Stimulated activated naive B cell treated with anti-CD40 and anti-IgM and Interleukin-4, amounts not matched to agents 10 μg/mL and 1 μg/mL and 100 μg/mL, for 72 hours (primary cell): ENCODE measurements around the gene SND1.

Experiments used
- ATAC-seq, 2 donors: fragments of 150-1000 bp; cut with Tn5 transposase; replicated peaks; 2 replicates each; pipeline ENCODE4 v1.10.0; 2021; ENCODE audit warnings: moderate library complexity in 1 of 2
- DNase-seq: peaks from one replicate; pipeline ENCODE4 v3.0.0; 2021
- H3K27ac Mint-ChIP-seq: one replicate; pipeline ENCODE4 v1.8.0; 2022; ENCODE audit warnings: mild to moderate bottlenecking, mixed read lengths
- H3K27me3 Mint-ChIP-seq, 2 donors: one replicate each; pipeline ENCODE4 v1.8.0; 2022; ENCODE audit warnings: mixed read lengths in 2 of 2
- H3K36me3 Mint-ChIP-seq, 2 donors: one replicate each; pipeline ENCODE4 v1.8.0; 2022; ENCODE audit warnings: mixed read lengths in 2 of 2, mild to moderate bottlenecking in 1 of 2
- H3K4me1 Mint-ChIP-seq, 2 donors: one replicate each; pipeline ENCODE4 v1.8.0; 2022; ENCODE audit warnings: mixed read lengths in 2 of 2, mild to moderate bottlenecking in 1 of 2
- H3K4me3 Mint-ChIP-seq, 2 donors: one replicate each; pipeline ENCODE4 v1.8.0; 2022; ENCODE audit warnings: mild to moderate bottlenecking in 2 of 2, mixed read lengths in 2 of 2, moderate library complexity in 1 of 2
- H3K9me3 Mint-ChIP-seq, 2 donors: one replicate each; pipeline ENCODE4 v1.8.0; 2022; ENCODE audit warnings: mixed read lengths in 2 of 2, mild to moderate bottlenecking in 1 of 2

The SND1 gene

GRCh38 chr7:127791446-127792189, 139.6 kb downstream of the SND1 start:
- no peak for ATAC-seq
- Mint-ChIP-seq H3K4me3 (no peak overlapping the region), H3K4me1 (peaks cover 47 to 60% of the 10 kb centered on the region in 2 donors)

GRCh38 chr7:127792528-127793342, 140.7 kb downstream of the SND1 start:
- peaks cover 0 to 1% of the 10 kb centered on the region in 2 donors for H3K9me3 Mint-ChIP-seq
- H3K36me3 Mint-ChIP-seq: peaks cover 19 to 41% of the 10 kb centered on the region in 2 donors
- peak overlapping the region; percentile 40 for H3K27ac Mint-ChIP-seq
- DNase-seq (no peak), ATAC-seq (peak in 1 of 2 donors; percentile 25)
- H3K27me3 Mint-ChIP-seq: no peaks in the 10 kb centered on the region
- H3K4me1 Mint-ChIP-seq: peaks cover 41 to 49% of the 10 kb centered on the region in 2 donors
- H3K4me3 Mint-ChIP-seq: peak overlapping the region in 1 of 2 donors; percentile 4

More at GRCh38 chr7:127791446-127792189, 139.6 kb downstream of the SND1 start:
- Mint-ChIP-seq H3K36me3 (peaks cover 22 to 50% of the 10 kb centered on the region in 2 donors), H3K27ac (no peak overlapping the region), H3K9me3 (peaks cover 0 to 1% of the 10 kb centered on the region in 2 donors), H3K27me3 (no peaks in the 10 kb centered on the region)
- DNase-seq: no peak

- H3K27ac Mint-ChIP-seq: peak overlapping the region; percentile 40
- ATAC-seq (peak; percentile 98), DNase-seq (peak; percentile 6)
- peaks cover 23 to 47% of the 10 kb centered on the region in 2 donors for H3K36me3 Mint-ChIP-seq
- peak overlapping the region in 1 of 2 donors; percentile 4 for H3K4me3 Mint-ChIP-seq
- peaks cover 0 to 1% of the 10 kb centered on the region in 2 donors for H3K9me3 Mint-ChIP-seq
- peaks cover 38 to 46% of the 10 kb centered on the region in 2 donors for H3K4me1 Mint-ChIP-seq
- H3K27me3 Mint-ChIP-seq: no peaks in the 10 kb centered on the region
Observed at GRCh38 chr7:127793582-127793981, 141.6 kb downstream of the SND1 start.

DNA sequence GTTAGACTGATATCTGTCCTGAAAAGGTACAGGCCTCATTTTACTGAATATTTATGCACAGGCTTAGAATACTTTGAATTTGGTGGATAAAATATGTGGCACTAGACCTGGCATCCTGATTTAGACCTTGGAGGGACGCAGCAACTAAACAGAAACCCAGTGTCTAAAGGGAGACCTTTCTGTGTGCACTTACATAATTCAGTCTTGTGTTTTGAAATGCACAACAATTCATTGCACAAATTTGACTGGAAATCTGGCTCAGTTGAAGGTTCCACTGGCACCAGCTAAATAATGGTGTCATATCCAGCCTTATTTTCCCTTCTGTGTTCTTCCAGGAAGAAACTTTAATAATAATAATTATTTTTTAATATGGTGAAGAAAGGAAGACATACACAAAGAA, 142.1 kb downstream of the SND1 start:
- no peak overlapping the region for H3K27ac Mint-ChIP-seq
- H3K27me3 Mint-ChIP-seq: no peaks in the 10 kb centered on the region
- ATAC-seq (no peak), DNase-seq (no peak)
- H3K36me3 Mint-ChIP-seq: peaks cover 22 to 45% of the 10 kb centered on the region in 2 donors
- no peak overlapping the region for H3K4me3 Mint-ChIP-seq
- no peaks in the 10 kb centered on the region for H3K9me3 Mint-ChIP-seq
- H3K4me1 Mint-ChIP-seq: peaks cover 35 to 41% of the 10 kb centered on the region in 2 donors

DNA sequence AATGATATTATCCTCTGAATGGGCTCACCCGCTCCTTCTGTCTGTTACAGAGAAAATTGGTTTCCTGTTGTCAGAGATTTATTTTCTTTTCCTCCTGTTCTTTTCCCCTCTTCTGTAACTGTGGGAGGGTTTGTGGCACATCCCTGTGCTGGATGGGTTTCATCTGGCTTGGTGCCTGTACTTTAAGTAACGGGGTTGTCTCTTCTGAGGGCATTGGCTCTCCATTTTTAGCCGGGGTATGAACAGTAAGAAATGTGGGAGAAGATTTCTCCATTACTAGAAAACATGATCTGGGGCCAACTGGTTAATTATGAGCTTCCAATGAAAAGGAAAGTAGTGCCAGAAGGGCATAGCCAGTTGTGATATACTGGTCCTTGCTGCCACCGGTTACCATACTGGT, 142.6 kb downstream of the SND1 start:
- DNase-seq: no peak
- Mint-ChIP-seq H3K4me1 (peaks cover 35 to 41% of the 10 kb centered on the region in 2 donors), H3K27ac (no peak overlapping the region), H3K9me3 (no peaks in the 10 kb centered on the region), H3K4me3 (no peak overlapping the region), H3K36me3 (peaks cover 22 to 45% of the 10 kb centered on the region in 2 donors), H3K27me3 (no peaks in the 10 kb centered on the region)
- no peak for ATAC-seq

GRCh38 chr7:127798023-127798422, 146.0 kb downstream of the SND1 start:
- no peak overlapping the region for H3K4me3 Mint-ChIP-seq
- H3K9me3 Mint-ChIP-seq: no peaks in the 10 kb centered on the region
- peaks cover 20 to 27% of the 10 kb centered on the region in 2 donors for H3K4me1 Mint-ChIP-seq
- H3K27ac Mint-ChIP-seq: no peak overlapping the region
- H3K36me3 Mint-ChIP-seq: peaks cover 5 to 18% of the 10 kb centered on the region in 2 donors
- H3K27me3 Mint-ChIP-seq: no peaks in the 10 kb centered on the region
- DNase-seq: no peak
- no peak for ATAC-seq

GRCh38 chr7:127798769-127799372, 146.9 kb downstream of the SND1 start:
- H3K36me3 Mint-ChIP-seq: peaks cover 5 to 18% of the 10 kb centered on the region in 2 donors
- ATAC-seq (no peak), DNase-seq (no peak)
- no peaks in the 10 kb centered on the region for H3K9me3 Mint-ChIP-seq
- H3K27me3 Mint-ChIP-seq: no peaks in the 10 kb centered on the region
- H3K4me3 Mint-ChIP-seq: no peak overlapping the region
- H3K27ac Mint-ChIP-seq: no peak overlapping the region
- peaks cover 14 to 18% of the 10 kb centered on the region in 2 donors for H3K4me1 Mint-ChIP-seq

DNA sequence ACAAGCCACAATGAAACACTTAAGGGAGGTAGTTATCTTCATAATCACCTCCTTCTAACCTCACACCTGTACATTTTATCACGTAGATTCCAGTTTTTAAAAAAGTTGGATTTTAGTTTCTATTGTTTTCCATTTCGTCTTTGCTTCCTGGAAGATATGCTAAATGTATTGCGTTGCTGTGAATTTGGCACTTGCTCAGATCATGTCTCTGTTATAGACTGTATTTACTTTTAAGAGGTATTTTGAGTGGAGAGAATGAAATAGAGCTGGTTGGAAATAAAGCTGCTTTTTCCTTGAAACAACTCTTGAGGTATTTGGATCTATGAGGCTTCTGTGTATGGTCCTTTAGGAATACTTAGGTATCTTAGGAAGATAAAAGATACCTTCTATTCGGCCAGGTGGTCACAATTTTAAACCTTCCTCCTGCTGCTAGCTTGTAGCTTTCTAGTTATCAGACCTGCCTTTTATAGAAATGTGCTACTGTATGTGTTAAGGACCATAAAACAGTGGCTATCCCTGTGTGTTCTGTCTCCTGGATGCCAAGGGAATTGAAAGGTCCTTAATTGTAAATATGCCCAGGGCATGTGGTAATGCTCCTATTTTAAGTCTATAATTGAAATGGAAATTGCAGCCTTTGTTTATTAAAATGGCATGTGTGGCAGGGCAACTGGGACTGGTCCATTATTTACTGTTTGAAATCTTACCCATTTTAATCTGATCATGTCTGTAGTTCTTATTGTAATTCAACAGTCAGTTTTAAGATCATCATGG, 147.7 kb downstream of the SND1 start:
- H3K27me3 Mint-ChIP-seq: no peaks in the 10 kb centered on the region
- no peaks in the 10 kb centered on the region for H3K9me3 Mint-ChIP-seq
- no peak overlapping the region for H3K4me3 Mint-ChIP-seq
- no peak overlapping the region for H3K27ac Mint-ChIP-seq
- ATAC-seq (no peak), DNase-seq (no peak)
- H3K4me1 Mint-ChIP-seq: peaks cover 7 to 10% of the 10 kb centered on the region in 2 donors
- H3K36me3 Mint-ChIP-seq: peaks cover 5 to 14% of the 10 kb centered on the region in 2 donors

GRCh38 chr7:127802845-127803244, 150.9 kb downstream of the SND1 start:
- peaks cover 19 to 31% of the 10 kb centered on the region in 2 donors for H3K36me3 Mint-ChIP-seq
- no peaks in the 10 kb centered on the region for H3K27me3 Mint-ChIP-seq
- no peak for DNase-seq
- no peak overlapping the region for H3K4me3 Mint-ChIP-seq
- no peak for ATAC-seq
- H3K27ac Mint-ChIP-seq: no peak overlapping the region
- H3K9me3 Mint-ChIP-seq: no peaks in the 10 kb centered on the region
- H3K4me1 Mint-ChIP-seq: peaks cover 10 to 17% of the 10 kb centered on the region in 2 donors

DNA sequence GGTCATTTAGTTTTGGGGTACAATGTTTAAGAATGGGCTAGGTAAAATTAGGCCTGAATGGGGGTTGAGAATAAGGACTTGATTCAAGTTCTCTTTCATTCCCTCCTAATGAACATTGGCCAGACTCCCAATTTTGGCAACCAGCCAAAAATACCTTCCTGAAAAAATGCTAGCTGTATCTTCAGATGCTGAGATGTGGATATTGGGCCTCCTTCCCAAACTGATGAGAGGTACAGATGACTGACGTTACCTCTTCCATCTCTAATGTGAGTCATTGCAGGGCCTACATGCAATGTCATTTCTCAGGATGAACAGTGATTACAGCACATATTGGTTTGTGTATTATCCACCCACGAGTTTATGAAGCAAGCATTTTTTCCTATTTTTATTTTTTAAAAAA, 151.6 kb downstream of the SND1 start:
- Mint-ChIP-seq H3K9me3 (no peaks in the 10 kb centered on the region), H3K27ac (no peak overlapping the region), H3K4me3 (no peak overlapping the region), H3K27me3 (no peaks in the 10 kb centered on the region), H3K4me1 (peaks cover 9 to 13% of the 10 kb centered on the region in 2 donors), H3K36me3 (peaks cover 18 to 31% of the 10 kb centered on the region in 2 donors)
- DNase-seq (no peak), ATAC-seq (no peak)

DNA sequence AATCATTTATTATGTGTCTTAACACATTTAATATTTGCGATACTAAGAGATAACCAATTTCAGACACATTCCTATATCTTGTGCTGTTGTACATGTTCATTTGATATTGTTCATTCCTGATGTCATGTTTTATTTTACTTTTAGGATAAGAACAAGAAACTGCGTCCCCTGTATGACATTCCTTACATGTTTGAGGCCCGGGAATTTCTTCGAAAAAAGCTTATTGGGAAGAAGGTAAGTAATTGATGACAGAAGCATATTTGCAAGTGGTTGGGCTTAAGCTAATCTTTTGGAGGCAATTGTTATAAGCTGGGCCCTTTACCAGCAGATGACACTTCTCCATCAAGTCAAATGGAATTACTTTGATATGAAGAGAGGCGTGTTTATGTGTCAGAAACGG, 155.3 kb downstream of the SND1 start:
- no peak overlapping the region for H3K4me3 Mint-ChIP-seq
- ATAC-seq: no peak
- H3K9me3 Mint-ChIP-seq: no peaks in the 10 kb centered on the region
- peaks cover 39 to 62% of the 10 kb centered on the region in 2 donors for H3K36me3 Mint-ChIP-seq
- H3K27me3 Mint-ChIP-seq: no peaks in the 10 kb centered on the region
- DNase-seq: no peak
- no peak overlapping the region for H3K27ac Mint-ChIP-seq
- H3K4me1 Mint-ChIP-seq: peaks cover 13 to 26% of the 10 kb centered on the region in 2 donors

DNA sequence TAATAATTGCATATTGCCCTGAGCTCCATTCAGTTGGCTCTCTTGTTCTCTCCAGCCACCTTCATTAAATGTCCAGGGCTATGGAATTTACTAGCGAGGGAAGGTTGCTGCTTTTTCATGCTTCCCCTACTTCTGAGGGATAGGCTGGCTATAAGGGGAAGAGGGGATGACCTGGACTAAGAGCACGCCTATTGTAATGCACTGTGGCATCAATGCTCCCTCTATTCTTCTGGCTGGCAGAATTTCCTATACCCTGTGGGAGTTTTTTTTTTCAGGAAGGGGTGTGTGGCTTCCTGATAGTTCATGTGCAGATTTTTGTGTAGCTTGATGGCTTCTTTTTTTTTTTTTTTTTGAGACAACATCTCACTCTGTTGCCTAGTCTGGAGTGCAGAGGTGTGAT, 155.8 kb downstream of the SND1 start:
- DNase-seq (no peak), ATAC-seq (no peak)
- Mint-ChIP-seq H3K27me3 (no peaks in the 10 kb centered on the region), H3K27ac (no peak overlapping the region), H3K4me3 (no peak overlapping the region), H3K36me3 (peaks cover 42 to 66% of the 10 kb centered on the region in 2 donors), H3K9me3 (no peaks in the 10 kb centered on the region), H3K4me1 (peaks cover 13 to 26% of the 10 kb centered on the region in 2 donors)

DNA sequence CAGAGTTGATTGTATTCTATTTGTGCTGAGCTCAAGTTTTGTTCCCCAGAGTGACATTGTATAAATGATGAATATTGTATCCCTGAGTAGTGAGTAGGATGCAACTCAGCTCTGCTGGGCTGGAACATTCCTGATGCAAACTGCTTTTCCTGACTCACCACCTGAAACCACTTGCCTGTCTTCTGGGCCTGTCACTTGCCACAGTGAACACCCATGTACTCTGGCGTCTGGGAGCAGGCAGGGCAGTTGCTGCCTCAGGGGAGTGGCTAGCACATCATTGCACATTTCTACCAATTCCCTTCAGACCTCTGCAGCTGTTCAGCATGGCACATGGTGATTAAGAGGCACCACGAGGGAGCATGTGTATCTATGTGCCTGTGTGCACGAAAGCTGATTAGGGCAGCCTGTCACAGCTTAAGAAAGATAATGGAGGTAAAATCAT, 157.3 kb downstream of the SND1 start:
- H3K4me1 Mint-ChIP-seq: peaks cover 20 to 40% of the 10 kb centered on the region in 2 donors
- DNase-seq (no peak), ATAC-seq (peak; percentile 38 to 47)
- H3K4me3 Mint-ChIP-seq: no peak overlapping the region
- no peaks in the 10 kb centered on the region for H3K27me3 Mint-ChIP-seq
- H3K27ac Mint-ChIP-seq: no peak overlapping the region
- H3K9me3 Mint-ChIP-seq: no peaks in the 10 kb centered on the region
- peaks cover 52 to 80% of the 10 kb centered on the region in 2 donors for H3K36me3 Mint-ChIP-seq
